ENCODE measurements around the gene SOX15.

SOX15 gene

GRCh38 chr17:7589891-7590691 is at the start of gene SOX15:
TSS of gene SOX15 (minus strand) at chr17:7590094. CDS start at chr17:7589676, 418 bp downstream.
- Histone ChIP-seq H3K36me3 (ENCODE audit: insufficient read depth, low read length) (peaks cover 51% of the 10 kb centered on the region), H3K4me1 (ENCODE audit: insufficient read depth, low read length) (peaks cover 16% of the 10 kb centered on the region), H3K27ac (ENCODE audit: low read depth, low read length) (peak within 1 kb of the TSS; percentile 59), H3K9me3 (ENCODE audit: low read length) (no peaks in the 10 kb centered on the region), H3K4me3 (ENCODE audit: low read depth in 1 of 2, low read length in 2 of 2) (peak within 1 kb of the TSS; percentile 27 to 87), H3K27me3 (ENCODE audit: control insufficient read depth in 1 of 2, insufficient read depth in 2 of 2, low read length in 2 of 2) (no peaks in the 10 kb centered on the region), H3K9ac (ENCODE audit: low read length) (peak within 1 kb of the TSS; percentile 78)

GRCh38 chr17:7636163-7636562 is 46.3 kb upstream of the SOX15 start:
- Histone ChIP-seq H3K9ac (ENCODE audit: low read length) (no peak overlapping the region), H3K9me3 (ENCODE audit: low read length) (no peaks in the 10 kb centered on the region), H3K4me1 (ENCODE audit: insufficient read depth, low read length) (no peaks in the 10 kb centered on the region), H3K4me3 (ENCODE audit: low read depth in 1 of 2, low read length in 2 of 2) (no peak overlapping the region), H3K36me3 (ENCODE audit: insufficient read depth, low read length) (no peaks in the 10 kb centered on the region), H3K27ac (ENCODE audit: low read depth, low read length) (no peak overlapping the region), H3K27me3 (ENCODE audit: control insufficient read depth in 1 of 2, insufficient read depth in 2 of 2, low read length in 2 of 2) (no peaks in the 10 kb centered on the region)

GRCh38 chr17:7634384-7634783 is 44.5 kb upstream of the SOX15 start:
- Histone ChIP-seq H3K9me3 (ENCODE audit: low read length) (no peaks in the 10 kb centered on the region), H3K4me3 (ENCODE audit: low read depth in 1 of 2, low read length in 2 of 2) (no peak overlapping the region), H3K27ac (ENCODE audit: low read depth, low read length) (no peak overlapping the region), H3K27me3 (ENCODE audit: control insufficient read depth in 1 of 2, insufficient read depth in 2 of 2, low read length in 2 of 2) (no peaks in the 10 kb centered on the region), H3K4me1 (ENCODE audit: insufficient read depth, low read length) (no peaks in the 10 kb centered on the region), H3K9ac (ENCODE audit: low read length) (no peak overlapping the region), H3K36me3 (ENCODE audit: insufficient read depth, low read length) (no peaks in the 10 kb centered on the region)

DNA sequence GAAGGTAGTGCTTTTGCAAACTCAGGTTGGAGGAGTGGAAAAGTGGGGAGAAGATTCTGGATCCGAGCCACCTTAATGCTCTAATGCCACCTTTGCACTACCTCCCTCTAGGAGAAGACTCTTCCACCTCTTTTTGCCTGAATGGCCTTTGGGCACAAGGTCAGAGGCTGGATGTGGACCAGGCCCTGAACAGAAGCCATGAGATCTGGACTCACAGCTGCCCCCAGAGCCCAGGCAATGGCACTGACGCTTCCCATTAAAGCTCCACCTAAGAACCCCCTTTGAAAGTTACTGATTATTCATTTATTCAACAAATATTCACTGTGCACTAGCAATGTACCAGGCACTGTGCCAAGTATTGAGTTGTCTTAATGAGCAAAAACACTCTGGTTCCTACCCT is 43.2 kb upstream of the SOX15 start:
- Histone ChIP-seq H3K36me3 (ENCODE audit: insufficient read depth, low read length) (no peaks in the 10 kb centered on the region), H3K27me3 (ENCODE audit: control insufficient read depth in 1 of 2, insufficient read depth in 2 of 2, low read length in 2 of 2) (no peaks in the 10 kb centered on the region), H3K9me3 (ENCODE audit: low read length) (no peaks in the 10 kb centered on the region), H3K9ac (ENCODE audit: low read length) (no peak overlapping the region), H3K4me3 (ENCODE audit: low read depth in 1 of 2, low read length in 2 of 2) (no peak overlapping the region), H3K27ac (ENCODE audit: low read depth, low read length) (no peak overlapping the region), H3K4me1 (ENCODE audit: insufficient read depth, low read length) (no peaks in the 10 kb centered on the region)

- Histone ChIP-seq H3K27ac (ENCODE audit: low read depth, low read length) (no peak overlapping the region), H3K9ac (ENCODE audit: low read length) (no peak overlapping the region), H3K27me3 (ENCODE audit: control insufficient read depth in 1 of 2, insufficient read depth in 2 of 2, low read length in 2 of 2) (no peaks in the 10 kb centered on the region)
These were observed 42.6 kb upstream of the SOX15 start for GRCh38 chr17:7632492-7632894.

GRCh38 chr17:7631398-7632380 is 41.8 kb upstream of the SOX15 start:
- H3K27me3 ChIP-seq (ENCODE audit: control insufficient read depth in 1 of 2, insufficient read depth in 2 of 2, low read length in 2 of 2) = no peaks in the 10 kb centered on the region
- H3K36me3 ChIP-seq (ENCODE audit: insufficient read depth, low read length) = no peaks in the 10 kb centered on the region
- no peak overlapping the region for H3K4me3 ChIP-seq (ENCODE audit: low read depth in 1 of 2, low read length in 2 of 2)
- H3K4me1 ChIP-seq (ENCODE audit: insufficient read depth, low read length) = peaks cover 4% of the 10 kb centered on the region
- H3K9me3 ChIP-seq (ENCODE audit: low read length) = no peaks in the 10 kb centered on the region
- no peak overlapping the region for H3K9ac ChIP-seq (ENCODE audit: low read length)
- no peak overlapping the region for H3K27ac ChIP-seq (ENCODE audit: low read depth, low read length)

More at GRCh38 chr17:7632492-7632894, 42.6 kb upstream of the SOX15 start:
- Histone ChIP-seq H3K9me3 (ENCODE audit: low read length) (no peaks in the 10 kb centered on the region), H3K36me3 (ENCODE audit: insufficient read depth, low read length) (no peaks in the 10 kb centered on the region), H3K4me1 (ENCODE audit: insufficient read depth, low read length) (no peaks in the 10 kb centered on the region), H3K4me3 (ENCODE audit: low read depth in 1 of 2, low read length in 2 of 2) (no peak overlapping the region)

GRCh38 chr17:7629939-7630571 is 40.2 kb upstream of the SOX15 start, which contains the start of gene SHBG:
TSS of gene SHBG (plus strand) at chr17:7630135. CDS start at chr17:7630173, 38 bp downstream.
- H3K4me1 ChIP-seq (ENCODE audit: insufficient read depth, low read length) = peaks cover 10% of the 10 kb centered on the region
- H3K27me3 ChIP-seq (ENCODE audit: control insufficient read depth in 1 of 2, insufficient read depth in 2 of 2, low read length in 2 of 2) = no peaks in the 10 kb centered on the region
- H3K4me3 ChIP-seq (ENCODE audit: low read depth in 1 of 2, low read length in 2 of 2) = no peak within 1 kb of the TSS
- no peak within 1 kb of the TSS for H3K27ac ChIP-seq (ENCODE audit: low read depth, low read length)
- peaks cover 7% of the 10 kb centered on the region for H3K36me3 ChIP-seq (ENCODE audit: insufficient read depth, low read length)
- H3K9ac ChIP-seq (ENCODE audit: low read length) = no peak within 1 kb of the TSS
- H3K9me3 ChIP-seq (ENCODE audit: low read length) = no peaks in the 10 kb centered on the region

- H3K36me3 ChIP-seq (ENCODE audit: insufficient read depth, low read length) = peaks cover 7% of the 10 kb centered on the region
- H3K9ac ChIP-seq (ENCODE audit: low read length) = peak within 1 kb of the TSS; percentile 87
- H3K9me3 ChIP-seq (ENCODE audit: low read length) = no peaks in the 10 kb centered on the region
- H3K4me3 ChIP-seq (ENCODE audit: low read depth in 1 of 2, low read length in 2 of 2) = peak within 1 kb of the TSS; percentile 80
- H3K4me1 ChIP-seq (ENCODE audit: insufficient read depth, low read length) = peaks cover 10% of the 10 kb centered on the region
- H3K27ac ChIP-seq (ENCODE audit: low read depth, low read length) = peak within 1 kb of the TSS; percentile 96
- no peaks in the 10 kb centered on the region for H3K27me3 ChIP-seq (ENCODE audit: control insufficient read depth in 1 of 2, insufficient read depth in 2 of 2, low read length in 2 of 2)
These were observed 37.6 kb upstream of the SOX15 start, which contains the start of gene SAT2 for GRCh38 chr17:7627250-7628121. TSS of gene SAT2 (minus strand) at chr17:7627821. CDS start at chr17:7627635, 186 bp downstream.

DNA sequence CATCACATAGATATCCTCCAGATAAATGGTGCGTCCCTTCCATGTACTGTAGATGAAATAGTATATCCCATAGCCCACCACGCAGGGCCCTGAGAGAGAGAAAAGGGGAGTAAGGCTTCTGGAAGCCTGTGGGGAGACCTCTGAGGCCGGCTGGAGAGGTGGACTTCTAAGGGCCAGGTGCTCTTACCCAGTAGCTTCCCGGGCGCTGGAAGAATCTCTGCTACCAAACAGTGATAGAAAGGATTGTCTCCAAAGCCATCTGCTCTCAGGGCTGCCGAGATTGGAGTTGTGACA is 37.0 kb upstream of the SOX15 start:
- Histone ChIP-seq H3K9ac (ENCODE audit: low read length) (peak overlapping the region; percentile 87), H3K36me3 (ENCODE audit: insufficient read depth, low read length) (peaks cover 7% of the 10 kb centered on the region), H3K4me1 (ENCODE audit: insufficient read depth, low read length) (peaks cover 10% of the 10 kb centered on the region), H3K4me3 (ENCODE audit: low read depth in 1 of 2, low read length in 2 of 2) (peak overlapping the region; percentile 80), H3K9me3 (ENCODE audit: low read length) (no peaks in the 10 kb centered on the region), H3K27ac (ENCODE audit: low read depth, low read length) (peak overlapping the region; percentile 96), H3K27me3 (ENCODE audit: control insufficient read depth in 1 of 2, insufficient read depth in 2 of 2, low read length in 2 of 2) (no peaks in the 10 kb centered on the region)

DNA sequence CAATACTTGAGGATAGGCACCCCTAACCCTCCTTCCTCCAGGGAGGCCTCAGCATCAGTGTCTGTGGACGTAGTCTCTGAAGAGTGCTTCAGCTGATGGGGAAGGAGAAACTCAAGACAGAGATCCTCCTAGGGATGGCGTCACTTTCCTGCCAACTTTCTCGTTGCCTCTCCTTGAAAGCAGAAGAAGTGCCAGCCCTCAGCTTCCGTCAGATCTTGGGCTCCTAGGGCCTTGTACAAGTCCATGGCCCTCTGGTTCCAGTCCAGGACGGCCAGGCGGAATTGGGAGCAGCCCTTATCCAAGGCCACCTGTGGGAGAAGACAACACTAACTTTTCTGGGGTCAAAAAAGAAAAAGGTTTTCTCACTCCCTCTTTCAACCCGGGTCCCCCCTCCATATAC is 36.4 kb upstream of the SOX15 start:
- Histone ChIP-seq H3K27me3 (ENCODE audit: control insufficient read depth in 1 of 2, insufficient read depth in 2 of 2, low read length in 2 of 2) (no peaks in the 10 kb centered on the region), H3K36me3 (ENCODE audit: insufficient read depth, low read length) (peaks cover 7% of the 10 kb centered on the region), H3K4me3 (ENCODE audit: low read depth in 1 of 2, low read length in 2 of 2) (peak overlapping the region in 1 of 2 donors; percentile 80), H3K9me3 (ENCODE audit: low read length) (no peaks in the 10 kb centered on the region), H3K9ac (ENCODE audit: low read length) (peak overlapping the region; percentile 87), H3K27ac (ENCODE audit: low read depth, low read length) (no peak overlapping the region), H3K4me1 (ENCODE audit: insufficient read depth, low read length) (peaks cover 10% of the 10 kb centered on the region)

Measured in muscle layer of colon (tissue), 2 donors.